Measurements from ENCODE around the gene APMAP. TPM values are rescaled to one million over a fixed set of nuclear protein-coding genes. Genes with fewer than 3 reads are reported as not detected.

APMAP gene
- total RNA-seq, 4 donors from 2014 or later: 24.2 to 108 (median 29.3) TPM

- no peaks in the 10 kb centered on the region for H3K9me3 ChIP-seq
- no peak for DNase-seq
- no peaks in the 10 kb centered on the region for H3K36me3 ChIP-seq
- TF ChIP-seq POLR2A (IDR thresholded peaks at IDR 0.05) (no peak), CTCF (IDR thresholded peaks at IDR 0.05 in 4 of 5, conservative IDR thresholded peaks at IDR 0.05 in 1 of 5) (no peak)
- H3K4me1 ChIP-seq: no peaks in the 10 kb centered on the region
- H3K27ac ChIP-seq: no peak overlapping the region
- ATAC-seq: no peak
- in situ Hi-C loops (cut with MboI; ENCODE audit: low sequenced_read_pairs in 4 of 4) (no loop called here), intact Hi-C loops (cut with DNase I; ENCODE audit: low total_unique reads) (no loop called here)
- H3K4me3 ChIP-seq: no peak overlapping the region
- H3K27me3 ChIP-seq: no peaks in the 10 kb centered on the region
These were observed 55.8 kb downstream of the APMAP start for GRCh38 chr20:24936526-24937407.

- H3K9me3 ChIP-seq: no peaks in the 10 kb centered on the region
- DNase-seq: no peak
- in situ Hi-C loops (cut with MboI; ENCODE audit: low sequenced_read_pairs in 4 of 4) (no loop called here), intact Hi-C loops (cut with DNase I; ENCODE audit: low total_unique reads) (no loop called here)
- H3K27me3 ChIP-seq: no peaks in the 10 kb centered on the region
- H3K27ac ChIP-seq: no peak overlapping the region
- H3K36me3 ChIP-seq: no peaks in the 10 kb centered on the region
- no peak overlapping the region for H3K4me3 ChIP-seq
- TF ChIP-seq CTCF (IDR thresholded peaks at IDR 0.05 in 4 of 5, conservative IDR thresholded peaks at IDR 0.05 in 1 of 5) (no peak), POLR2A (IDR thresholded peaks at IDR 0.05) (no peak)
- no peak for ATAC-seq
- no peaks in the 10 kb centered on the region for H3K4me1 ChIP-seq
These were observed 56.6 kb downstream of the APMAP start for GRCh38 chr20:24935766-24936525.

GRCh38 chr20:24935140-24935539 lies 57.4 kb downstream of the APMAP start:
- intact Hi-C loops (cut with DNase I; ENCODE audit: low total_unique reads) (no loop called here), in situ Hi-C loops (cut with MboI; ENCODE audit: low sequenced_read_pairs in 4 of 4) (no loop called here)
- H3K27me3 ChIP-seq: no peaks in the 10 kb centered on the region
- no peaks in the 10 kb centered on the region for H3K36me3 ChIP-seq
- H3K9me3 ChIP-seq: no peaks in the 10 kb centered on the region
- H3K4me1 ChIP-seq: no peaks in the 10 kb centered on the region
- TF ChIP-seq POLR2A (IDR thresholded peaks at IDR 0.05): no peak
- TF ChIP-seq CTCF (IDR thresholded peaks at IDR 0.05 in 4 of 5, conservative IDR thresholded peaks at IDR 0.05 in 1 of 5): no peak
- ATAC-seq: no peak
- H3K27ac ChIP-seq: no peak overlapping the region
- no peak overlapping the region for H3K4me3 ChIP-seq
- no peak for DNase-seq

GRCh38 chr20:24934716-24935115 lies 57.8 kb downstream of the APMAP start:
- H3K36me3 ChIP-seq: no peaks in the 10 kb centered on the region
- no peaks in the 10 kb centered on the region for H3K27me3 ChIP-seq
- ATAC-seq: no peak
- H3K27ac ChIP-seq: no peak overlapping the region
- no peaks in the 10 kb centered on the region for H3K9me3 ChIP-seq
- in situ Hi-C loops (cut with MboI; ENCODE audit: low sequenced_read_pairs in 4 of 4) (no loop called here), intact Hi-C loops (cut with DNase I; ENCODE audit: low total_unique reads) (no loop called here)
- TF ChIP-seq CTCF (IDR thresholded peaks at IDR 0.05 in 4 of 5, conservative IDR thresholded peaks at IDR 0.05 in 1 of 5) (no peak), POLR2A (IDR thresholded peaks at IDR 0.05) (no peak)
- no peak for DNase-seq
- no peak overlapping the region for H3K4me3 ChIP-seq
- H3K4me1 ChIP-seq: no peaks in the 10 kb centered on the region

Data from gastrocnemius medialis (tissue), 4 donors.